Effector memory CD4-positive, alpha-beta T cell (primary cell): ENCODE results near the gene UBE2U.

Experiments used
- DNase-seq, 3 donors: peaks; one replicate each; pipeline ENCODE4 v3.0.0-alpha.2; 2020
- H3K27ac ChIP-seq: 2 replicates; pipeline ENCODE4 v1.7.0; 2013; ENCODE audit warnings: mild to moderate bottlenecking, low read length, moderate library complexity; ENCODE audit not compliant: insufficient read depth, poor library complexity, severe bottlenecking
- H3K27me3 ChIP-seq: replicated peaks from 2 replicates; pipeline ENCODE4 v1.7.0; 2013; ENCODE audit warnings: mild to moderate bottlenecking, low read length; ENCODE audit not compliant: insufficient read depth, control insufficient read depth, poor library complexity, severe bottlenecking
- H3K36me3 ChIP-seq: 2 replicates; pipeline ENCODE4 v1.7.0; 2013; ENCODE audit warnings: mild to moderate bottlenecking, low read length, moderate library complexity; ENCODE audit not compliant: control insufficient read depth, insufficient read depth
- H3K4me1 ChIP-seq: 2 replicates; pipeline ENCODE4 v1.7.0; 2013; ENCODE audit warnings: low read length, mild to moderate bottlenecking; ENCODE audit not compliant: control insufficient read depth, insufficient read depth, poor library complexity, severe bottlenecking
- H3K4me3 ChIP-seq: 2 replicates; pipeline ENCODE4 v1.7.0; 2013; ENCODE audit warnings: low read length, low read depth, mild to moderate bottlenecking; ENCODE audit not compliant: insufficient read depth, poor library complexity, severe bottlenecking
- H3K9me3 ChIP-seq: 2 replicates; pipeline ENCODE4 v1.7.0; 2013; ENCODE audit warnings: mild to moderate bottlenecking, low read length, moderate library complexity; ENCODE audit not compliant: control insufficient read depth
- total RNA-seq, 3 donors: gene quantifications; one replicate each; lab custom pipeline; 2026; lab: John Stamatoyannopoulos, UW

Gene UBE2U, protein sequence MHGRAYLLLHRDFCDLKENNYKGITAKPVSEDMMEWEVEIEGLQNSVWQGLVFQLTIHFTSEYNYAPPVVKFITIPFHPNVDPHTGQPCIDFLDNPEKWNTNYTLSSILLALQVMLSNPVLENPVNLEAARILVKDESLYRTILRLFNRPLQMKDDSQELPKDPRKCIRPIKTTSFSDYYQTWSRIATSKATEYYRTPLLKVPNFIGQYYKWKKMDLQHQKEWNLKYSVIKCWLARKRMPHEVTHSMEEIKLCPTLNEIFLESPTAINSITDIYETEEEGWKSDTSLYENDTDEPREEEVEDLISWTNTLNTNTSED
- 0 reads per million in 3 donors for total RNA-seq

- H3K9me3 ChIP-seq: no peaks in the 10 kb centered on the region
- H3K4me3 ChIP-seq: no peak within 1 kb of the TSS
- no peaks in the 10 kb centered on the region for H3K27me3 ChIP-seq
- no peaks in the 10 kb centered on the region for H3K36me3 ChIP-seq
- no peaks in the 10 kb centered on the region for H3K4me1 ChIP-seq
- no peak within 1 kb of the TSS for H3K27ac ChIP-seq
- no peak for DNase-seq
Measured at GRCh38 chr1:64203420-64203819, at the start of gene UBE2U. UBE2U (plus strand) TSS chr1:64203623; CDS start chr1:64204051, 428 bp downstream.

GRCh38 chr1:64155278-64155677 lies 48.1 kb upstream of the UBE2U start:
- no peak overlapping the region for H3K4me3 ChIP-seq
- H3K27me3 ChIP-seq: no peaks in the 10 kb centered on the region
- no peaks in the 10 kb centered on the region for H3K36me3 ChIP-seq
- H3K4me1 ChIP-seq: no peaks in the 10 kb centered on the region
- H3K27ac ChIP-seq: no peak overlapping the region
- DNase-seq: no peak
- no peaks in the 10 kb centered on the region for H3K9me3 ChIP-seq

GRCh38 chr1:64161357-64161941 lies 42.0 kb upstream of the UBE2U start:
- no peak overlapping the region for H3K27ac ChIP-seq
- H3K4me1 ChIP-seq: no peaks in the 10 kb centered on the region
- H3K36me3 ChIP-seq: no peaks in the 10 kb centered on the region
- DNase-seq: no peak
- no peaks in the 10 kb centered on the region for H3K27me3 ChIP-seq
- no peaks in the 10 kb centered on the region for H3K9me3 ChIP-seq
- no peak overlapping the region for H3K4me3 ChIP-seq

DNA sequence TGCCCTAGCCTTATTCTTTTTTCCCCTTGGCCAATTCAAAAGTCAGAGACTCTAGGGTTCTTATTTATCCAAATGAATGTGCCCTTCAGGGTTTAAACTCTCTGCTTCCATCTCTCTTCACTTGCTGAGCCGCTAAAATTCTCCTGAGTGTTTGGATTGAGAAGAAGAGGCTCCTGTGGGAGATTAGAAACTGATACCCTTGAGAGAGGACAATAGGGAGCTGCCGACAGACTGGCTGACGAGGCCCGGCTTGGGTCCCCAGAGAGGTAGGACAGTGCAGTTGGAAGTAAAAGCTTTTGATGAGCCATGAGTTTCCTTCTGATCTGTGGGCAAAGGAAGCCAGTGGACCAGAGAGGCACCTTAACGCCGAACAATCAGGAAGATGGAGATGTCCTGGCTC lies 41.3 kb upstream of the UBE2U start:
- DNase-seq: no peak
- H3K4me3 ChIP-seq: no peak overlapping the region
- H3K4me1 ChIP-seq: no peaks in the 10 kb centered on the region
- H3K9me3 ChIP-seq: no peaks in the 10 kb centered on the region
- no peaks in the 10 kb centered on the region for H3K27me3 ChIP-seq
- H3K36me3 ChIP-seq: no peaks in the 10 kb centered on the region
- no peak overlapping the region for H3K27ac ChIP-seq

DNA sequence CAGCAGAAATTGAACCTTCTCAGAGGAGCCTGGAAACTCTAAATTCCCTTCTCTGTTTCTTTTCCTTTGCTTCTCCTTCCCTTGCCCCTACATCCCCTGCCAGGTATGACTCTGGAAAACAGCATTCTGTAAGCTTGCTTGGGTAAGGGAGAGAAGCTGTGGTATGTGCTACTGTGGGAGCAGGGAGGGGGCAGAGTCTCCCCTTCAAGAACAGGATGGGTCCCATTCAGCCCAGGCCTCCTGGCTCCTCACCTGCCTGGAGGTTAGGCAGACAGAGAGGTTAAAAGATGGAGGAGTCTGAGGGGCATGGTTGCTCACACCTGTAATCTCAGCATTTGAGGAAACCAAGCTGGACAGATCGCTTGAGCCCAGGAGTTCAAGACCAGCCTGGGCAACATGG lies 40.6 kb upstream of the UBE2U start:
- Histone ChIP-seq H3K27ac (no peak overlapping the region), H3K27me3 (no peaks in the 10 kb centered on the region), H3K36me3 (no peaks in the 10 kb centered on the region), H3K4me1 (no peaks in the 10 kb centered on the region), H3K9me3 (no peaks in the 10 kb centered on the region), H3K4me3 (no peak overlapping the region)
- no peak for DNase-seq

- Histone ChIP-seq H3K36me3 (no peaks in the 10 kb centered on the region), H3K27ac (no peak overlapping the region), H3K27me3 (no peaks in the 10 kb centered on the region), H3K4me3 (no peak overlapping the region), H3K4me1 (no peaks in the 10 kb centered on the region), H3K9me3 (no peaks in the 10 kb centered on the region)
- DNase-seq: no peak
Measured at GRCh38 chr1:64163431-64163830, 40.0 kb upstream of the UBE2U start.

DNA sequence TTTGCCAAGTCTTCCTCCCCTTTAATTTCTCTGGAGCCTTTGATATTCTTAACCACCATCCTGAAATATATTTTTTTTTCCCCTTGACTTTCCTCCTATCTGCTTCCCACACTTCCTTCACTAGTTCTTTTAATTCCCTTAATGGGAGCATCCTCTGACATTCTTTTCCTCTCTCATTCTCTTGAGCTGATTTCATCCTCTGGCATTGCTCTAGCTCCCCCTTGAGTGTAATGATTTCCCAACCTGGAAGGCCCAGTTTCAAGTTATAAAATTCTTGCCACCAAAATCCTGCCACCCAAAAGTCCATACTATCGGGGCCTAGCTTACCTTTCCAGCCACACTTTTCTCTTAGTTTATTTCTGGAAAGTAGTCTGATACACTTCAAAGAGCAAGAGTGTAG lies 39.5 kb upstream of the UBE2U start:
- H3K36me3 ChIP-seq: no peaks in the 10 kb centered on the region
- no peaks in the 10 kb centered on the region for H3K27me3 ChIP-seq
- H3K9me3 ChIP-seq: no peaks in the 10 kb centered on the region
- H3K4me3 ChIP-seq: no peak overlapping the region
- no peak overlapping the region for H3K27ac ChIP-seq
- no peaks in the 10 kb centered on the region for H3K4me1 ChIP-seq
- no peak for DNase-seq

DNA sequence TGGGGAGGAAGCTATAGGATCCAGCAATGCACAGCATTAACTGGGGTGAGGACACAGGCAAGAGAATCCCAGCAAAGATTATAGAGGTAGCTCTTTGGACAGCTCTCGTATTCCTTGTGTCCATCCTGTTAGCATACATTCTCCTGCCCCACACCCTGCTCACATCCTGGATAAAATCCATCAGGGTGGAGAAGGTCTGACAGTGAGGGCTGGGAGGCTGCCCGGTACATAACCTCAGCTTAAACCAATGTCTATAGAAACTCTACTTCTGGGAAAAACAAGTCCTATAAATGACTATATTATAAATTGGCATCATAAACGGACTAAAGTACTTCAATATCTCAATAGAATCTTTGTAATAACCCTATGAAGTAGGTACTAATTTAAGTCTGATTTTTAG lies 36.8 kb upstream of the UBE2U start:
- Histone ChIP-seq H3K27ac (no peak overlapping the region), H3K4me1 (no peaks in the 10 kb centered on the region), H3K4me3 (no peak overlapping the region), H3K36me3 (no peaks in the 10 kb centered on the region), H3K27me3 (no peaks in the 10 kb centered on the region), H3K9me3 (no peaks in the 10 kb centered on the region)
- no peak for DNase-seq

DNA sequence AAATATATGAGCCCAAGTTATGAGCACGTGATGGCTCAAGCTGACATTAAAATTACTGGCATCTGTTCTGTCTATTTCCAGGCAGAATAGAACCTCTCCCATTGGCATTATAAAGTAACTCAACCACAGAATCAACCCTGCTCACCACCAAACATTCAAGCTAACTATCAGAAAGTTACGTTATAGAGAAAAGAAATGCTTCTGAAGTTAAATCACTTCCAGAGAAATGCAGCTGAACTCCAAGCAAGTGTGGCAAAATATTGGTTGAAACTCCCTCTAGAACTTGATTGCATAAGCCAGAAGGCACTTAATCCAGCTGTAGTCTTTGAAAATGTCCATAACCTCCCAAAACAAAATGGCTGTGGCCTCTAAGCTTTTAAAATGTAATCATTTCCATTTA lies 36.2 kb upstream of the UBE2U start:
- Histone ChIP-seq H3K36me3 (no peaks in the 10 kb centered on the region), H3K4me1 (no peaks in the 10 kb centered on the region), H3K4me3 (no peak overlapping the region), H3K27me3 (no peaks in the 10 kb centered on the region), H3K9me3 (no peaks in the 10 kb centered on the region), H3K27ac (no peak overlapping the region)
- DNase-seq: no peak

- no peaks in the 10 kb centered on the region for H3K9me3 ChIP-seq
- no peaks in the 10 kb centered on the region for H3K27me3 ChIP-seq
- no peaks in the 10 kb centered on the region for H3K4me1 ChIP-seq
- no peaks in the 10 kb centered on the region for H3K36me3 ChIP-seq
- no peak overlapping the region for H3K4me3 ChIP-seq
- DNase-seq: no peak
- H3K27ac ChIP-seq: no peak overlapping the region
Measured at GRCh38 chr1:64171246-64171645, 32.2 kb upstream of the UBE2U start.
